ENCODE results near the gene HOXD8.

Gene HOXD8

GRCh38 chr2:176147800-176148496 is 18.4 kb downstream of the HOXD8 start:
- no peak for DNase-seq

GRCh38 chr2:176148751-176149421 is 19.4 kb downstream of the HOXD8 start:
- no peak for DNase-seq

GRCh38 chr2:176149481-176149938 is 20.0 kb downstream of the HOXD8 start:
- no peak for DNase-seq

GRCh38 chr2:176149939-176150583 is 20.6 kb downstream of the HOXD8 start:
- no peak for DNase-seq

- DNase-seq: no peak
Measured at GRCh38 chr2:176150584-176151441, 21.3 kb downstream of the HOXD8 start.

GRCh38 chr2:176151442-176152287 is 22.2 kb downstream of the HOXD8 start, which contains the start of gene HOXD4:
HOXD4 (plus strand) TSS chr2:176151550; CDS start chr2:176151634, 84 bp downstream.
- no peak for DNase-seq

GRCh38 chr2:176152350-176153181 is 23.1 kb downstream of the HOXD8 start:
- no peak for DNase-seq

- no peak for DNase-seq
Measured at GRCh38 chr2:176154576-176155252, 25.2 kb downstream of the HOXD8 start.

- no peak for DNase-seq
Measured at GRCh38 chr2:176155356-176156044, 26.0 kb downstream of the HOXD8 start.

GRCh38 chr2:176156301-176156806 is 26.8 kb downstream of the HOXD8 start:
- no peak for DNase-seq

GRCh38 chr2:176156807-176157498 is 27.4 kb downstream of the HOXD8 start, which contains the start of gene HOXD3:
HOXD3 (plus strand) TSS chr2:176157307; CDS start chr2:176169115, 11,808 bp downstream.
- DNase-seq: no peak

- no peak for DNase-seq
Measured at GRCh38 chr2:176157499-176158185, 28.1 kb downstream of the HOXD8 start.

- no peak for DNase-seq
Measured at GRCh38 chr2:176158186-176158591, 28.7 kb downstream of the HOXD8 start.

GRCh38 chr2:176158855-176159662 is 29.6 kb downstream of the HOXD8 start:
- no peak for DNase-seq

- DNase-seq: no peak
Measured at GRCh38 chr2:176159663-176160250, 30.3 kb downstream of the HOXD8 start.

- DNase-seq: no peak
Measured at GRCh38 chr2:176160251-176160985, 30.9 kb downstream of the HOXD8 start.
